ENCODE results near the gene DIP2C. TPM values are rescaled to one million over a fixed set of nuclear protein-coding genes. Genes with fewer than 3 reads are reported as not detected.

DIP2C gene
- polyA plus RNA-seq, 3 donors: 0.11 TPM; not detected in 2

GRCh38 chr10:326894-327635 lies 362.4 kb downstream of the DIP2C start:
- peaks cover 3 to 7% of the 10 kb centered on the region in 2 donors for H3K4me1 ChIP-seq (ENCODE audit: control insufficient read depth in 1 of 2, insufficient read depth in 2 of 2, low read length in 2 of 2)

DNA sequence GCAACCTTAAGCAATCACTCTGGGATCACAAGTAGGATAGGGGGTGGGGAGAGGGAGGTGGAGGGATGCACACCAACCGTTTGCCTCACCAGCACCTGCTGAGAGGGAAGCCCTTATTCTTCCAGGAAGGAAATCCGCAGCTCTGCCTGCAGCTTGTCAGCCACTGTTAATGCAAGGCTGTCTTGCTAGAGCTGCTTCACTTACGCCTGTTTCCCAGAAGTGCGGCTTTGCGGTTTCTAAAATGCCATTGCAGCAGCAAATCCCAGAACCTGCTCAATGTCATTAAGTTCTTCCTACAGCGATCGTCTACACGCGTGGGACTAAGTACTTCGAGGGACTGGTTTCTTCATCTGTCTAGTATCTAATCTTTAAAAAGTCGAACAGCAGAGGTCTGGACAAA lies 363.1 kb downstream of the DIP2C start:
- H4K20me1 ChIP-seq (ENCODE audit: insufficient read depth, low read length): no peaks in the 10 kb centered on the region
- intact Hi-C loops (cut with micrococcal nuclease): no loop called here
- DNase-seq: no peak
- no peak overlapping the region for H3K4me2 ChIP-seq (replicated peaks; ENCODE audit: extremely low read depth, low read length, poor library complexity, severe bottlenecking)
- no peak overlapping the region for H3K9ac ChIP-seq (ENCODE audit: insufficient read depth, low read length, poor library complexity, severe bottlenecking)
- Mint-ChIP-seq H3K9me3 (peaks cover 0 to 4% (median under 1%) of the 10 kb centered on the region in 7 donors), H3K27ac (no peak overlapping the region), H3K4me1 (peaks cover 11% of the 10 kb centered on the region), H3K27me3 (ENCODE audit: low read depth in 3 of 3) (peaks cover 0 to 6% (median 2%) of the 10 kb centered on the region in 3 donors), H3K4me3 (no peak overlapping the region), H3K36me3 (no peaks in the 10 kb centered on the region)
- no peak overlapping the region for H2AFZ ChIP-seq (ENCODE audit: insufficient read depth, low read depth, low read length, poor library complexity, severe bottlenecking)
- no peak overlapping the region for H3K27ac ChIP-seq (ENCODE audit: low read depth in 1 of 2, low read length in 2 of 2)
- peaks cover 3 to 7% of the 10 kb centered on the region in 2 donors for H3K4me1 ChIP-seq (ENCODE audit: control insufficient read depth in 1 of 2, insufficient read depth in 2 of 2, low read length in 2 of 2)
- H3K36me3 ChIP-seq (replicated peaks in 1 of 2; ENCODE audit: control insufficient read depth in 1 of 2, insufficient read depth in 2 of 2, low read length in 2 of 2): no peaks in the 10 kb centered on the region
- no peaks in the 10 kb centered on the region for H3K27me3 ChIP-seq (ENCODE audit: control insufficient read depth in 2 of 2, insufficient read depth in 2 of 2, low read length in 2 of 2)
- no peak overlapping the region for H3K4me3 ChIP-seq (replicated peaks in 1 of 3; ENCODE audit: low read depth in 2 of 3, low read length in 3 of 3)
- no peaks in the 10 kb centered on the region for H3K79me2 ChIP-seq (ENCODE audit: insufficient read depth, low read length)
- peaks cover 0 to 12% of the 10 kb centered on the region in 2 donors for H3K9me3 ChIP-seq (replicated peaks in 1 of 2; ENCODE audit: control insufficient read depth in 1 of 2, insufficient read depth in 1 of 2, low read length in 2 of 2)
- 90% methylated on average over 11 of the region's 11 CpGs for WGBS (ENCODE audit: insufficient coverage)
- no peak for TF ChIP-seq CTCF (IDR thresholded peaks at IDR 0.05)

More at GRCh38 chr10:326894-327635, 362.4 kb downstream of the DIP2C start:
- no peaks in the 10 kb centered on the region for H3K36me3 Mint-ChIP-seq
- H3K27ac Mint-ChIP-seq: no peak overlapping the region
- Histone ChIP-seq H4K20me1 (ENCODE audit: insufficient read depth, low read length) (no peaks in the 10 kb centered on the region), H3K79me2 (ENCODE audit: insufficient read depth, low read length) (no peaks in the 10 kb centered on the region), H3K27me3 (ENCODE audit: control insufficient read depth in 2 of 2, insufficient read depth in 2 of 2, low read length in 2 of 2) (no peaks in the 10 kb centered on the region), H3K36me3 (replicated peaks in 1 of 2; ENCODE audit: control insufficient read depth in 1 of 2, insufficient read depth in 2 of 2, low read length in 2 of 2) (no peaks in the 10 kb centered on the region), H3K27ac (ENCODE audit: low read depth in 1 of 2, low read length in 2 of 2) (no peak overlapping the region), H3K4me2 (replicated peaks; ENCODE audit: extremely low read depth, low read length, poor library complexity, severe bottlenecking) (no peak overlapping the region), H3K4me3 (replicated peaks in 1 of 3; ENCODE audit: low read depth in 2 of 3, low read length in 3 of 3) (no peak overlapping the region), H2AFZ (ENCODE audit: insufficient read depth, low read depth, low read length, poor library complexity, severe bottlenecking) (no peak overlapping the region), H3K9me3 (replicated peaks in 1 of 2; ENCODE audit: control insufficient read depth in 1 of 2, insufficient read depth in 1 of 2, low read length in 2 of 2) (peaks cover 0 to 10% of the 10 kb centered on the region in 2 donors), H3K9ac (ENCODE audit: insufficient read depth, low read length, poor library complexity, severe bottlenecking) (no peak overlapping the region)
- intact Hi-C loops (cut with micrococcal nuclease): no loop called here
- H3K27me3 Mint-ChIP-seq (ENCODE audit: low read depth in 3 of 3): peaks cover 0 to 8% (median 2%) of the 10 kb centered on the region in 3 donors
- no peak for TF ChIP-seq CTCF (IDR thresholded peaks at IDR 0.05)
- peaks cover 11% of the 10 kb centered on the region for H3K4me1 Mint-ChIP-seq
- H3K9me3 Mint-ChIP-seq: peaks cover 0 to 4% (median 0%) of the 10 kb centered on the region in 7 donors
- no peak overlapping the region for H3K4me3 Mint-ChIP-seq
- DNase-seq: no peak
- 96% methylated on average over 26 of the region's 29 CpGs for WGBS (ENCODE audit: insufficient coverage)

All from CD14-positive monocyte (primary cell).